Renal cortical epithelial cell (primary cell): ENCODE results near the gene SFTPA2. TPM values are rescaled to one million over a fixed set of nuclear protein-coding genes. Genes with fewer than 3 reads are reported as not detected.
"Not testable (repeated sequence)": the region's sequence is repeated elsewhere in the genome, so short reads cannot be mapped to it uniquely, and the experiment has no call there.

Experiments used
- DNase-seq: peaks from one replicate; pipeline ENCODE4 v3.0.0-alpha.2; 2011; ENCODE audit warnings: low read depth
- total RNA-seq: library from RNA; depleted of rRNA; stranded (reverse); fragments of >200 nt; gene quantifications from 2 replicates; pipeline ENCODE4 v1.2.3, GENCODE V29; 2014

Gene SFTPA2
- total RNA-seq, 1 donor from 2014 or later: not detected

GRCh38 chr10:79559726-79560125 lies 481 bp downstream of the SFTPA2 start:
- peak; percentile 13 for DNase-seq

GRCh38 chr10:79556961-79557360 lies 3.2 kb downstream of the SFTPA2 start:
- DNase-seq: not testable (repeated sequence)

GRCh38 chr10:79555354-79556309 lies 4.6 kb downstream of the SFTPA2 start:
- no peak for DNase-seq

- no peak for DNase-seq
Measured at GRCh38 chr10:79552143-79552542, 8.1 kb downstream of the SFTPA2 start.

- no peak for DNase-seq
Measured at GRCh38 chr10:79547973-79548372, 12.2 kb downstream of the SFTPA2 start.

GRCh38 chr10:79547128-79547527 lies 13.1 kb downstream of the SFTPA2 start:
- DNase-seq: not testable (repeated sequence)

GRCh38 chr10:79544926-79545659 lies 15.1 kb downstream of the SFTPA2 start:
- not testable (repeated sequence) for DNase-seq

- DNase-seq: not testable (repeated sequence)
Measured at GRCh38 chr10:79544408-79544807, 15.8 kb downstream of the SFTPA2 start.

GRCh38 chr10:79542626-79543025 lies 17.6 kb downstream of the SFTPA2 start:
- DNase-seq: no peak

GRCh38 chr10:79540930-79541329 lies 19.3 kb downstream of the SFTPA2 start:
- not testable (repeated sequence) for DNase-seq

- not testable (repeated sequence) for DNase-seq
Measured at GRCh38 chr10:79538311-79538710, 21.9 kb downstream of the SFTPA2 start.

GRCh38 chr10:79533903-79534175 lies 26.4 kb downstream of the SFTPA2 start:
- DNase-seq: not testable (repeated sequence)

- DNase-seq: not testable (repeated sequence)
Measured at GRCh38 chr10:79533142-79533902, 26.9 kb downstream of the SFTPA2 start.

- not testable (repeated sequence) for DNase-seq
Measured at GRCh38 chr10:79528261-79528660, 31.9 kb downstream of the SFTPA2 start.

- not testable (repeated sequence) for DNase-seq
Measured at GRCh38 chr10:79525049-79525710, 35.0 kb downstream of the SFTPA2 start.

- DNase-seq: not testable (repeated sequence)
Measured at GRCh38 chr10:79523157-79523853, 36.9 kb downstream of the SFTPA2 start.

GRCh38 chr10:79522464-79522863 lies 37.7 kb downstream of the SFTPA2 start:
- not testable (repeated sequence) for DNase-seq

GRCh38 chr10:79521751-79522150 lies 38.5 kb downstream of the SFTPA2 start:
- DNase-seq: not testable (repeated sequence)

- not testable (repeated sequence) for DNase-seq
Measured at GRCh38 chr10:79517567-79517966, 42.6 kb downstream of the SFTPA2 start.

GRCh38 chr10:79516532-79517205 lies 43.5 kb downstream of the SFTPA2 start:
- not testable (repeated sequence) for DNase-seq
